Gastrocnemius medialis (tissue), 4 donors: Measurements from ENCODE around the gene ZC3H12D.

Experiments used
- CTCF ChIP-seq, 5 experiments: fragments of 450-650 bp in 3 of 5; fragments of 200-600 bp in 2 of 5; sonication (generic) in 2 of 5; IDR thresholded peaks in 4 of 5; conservative IDR thresholded peaks in 1 of 5; 1 replicate in 4 of 5; 2 replicates in 1 of 5; pipeline ENCODE4 v1.5.1; 2016 to 2019; ENCODE audit warnings: antibody characterized with exemption in 5 of 5, mild to moderate bottlenecking in 3 of 5, moderate library complexity in 3 of 5
- POLR2A ChIP-seq, 2 donors: fragments of 450-650 bp; IDR thresholded peaks; one replicate each; pipeline ENCODE4 v1.6.1; 2017; ENCODE audit warnings: antibody characterized with exemption in 2 of 2, mild to moderate bottlenecking in 2 of 2, moderate library complexity in 2 of 2

GRCh38 chr6:149473080-149474052, 11.4 kb downstream of the ZC3H12D start:
- no peak for TF ChIP-seq CTCF (IDR thresholded peaks at IDR 0.05 in 4 of 5, conservative IDR thresholded peaks at IDR 0.05 in 1 of 5)
- TF ChIP-seq POLR2A (IDR thresholded peaks at IDR 0.05): no peak
